SK-N-SH (cell line): ENCODE data around the gene UPK3B. TPM values are rescaled to one million over a fixed set of nuclear protein-coding genes. Genes with fewer than 3 reads are reported as not detected.
"Not testable (repeated sequence)": the region's sequence is repeated elsewhere in the genome, so short reads cannot be mapped to it uniquely, and the experiment has no call there.

Experiments
- CTCF ChIA-PET: fragments of 300-600, 350-600 bp; formaldehyde crosslinking; extraction: SDS; loops from one replicate; lab custom pipeline; 2021; lab: Yijun Ruan, JAX
- POLR2A ChIA-PET: fragments of 350-600 bp; sonication (Branson Sonifier 250); formaldehyde crosslinking; extraction: SDS; loops from one replicate; lab custom pipeline; 2020; ENCODE audit warnings: antibody characterized with exemption, inconsistent platforms; lab: Yijun Ruan, JAX
- DNase-seq: peaks from one replicate; pipeline ENCODE4 v3.0.0; 2012
- H2AFZ ChIP-seq: fragments of 200-600 bp; sonication (generic); 2 replicates; pipeline ENCODE4 v1.8.1; 2016; ENCODE audit warnings: antibody characterized with exemption, mild to moderate bottlenecking, low read depth
- H3F3A ChIP-seq: fragments of 200-600 bp; sonication (generic); replicated peaks from 2 replicates; pipeline ENCODE3; 2016; ENCODE audit warnings: antibody characterized with exemption, mild to moderate bottlenecking; ENCODE audit not compliant: insufficient read depth
- H3K27ac ChIP-seq, 2 experiments: fragments of 200-500 bp in 1 of 2; fragments of 200-600 bp in 1 of 2; sonication (Bioruptor generic) in 1 of 2; sonication (generic), shearing (Covaris generic) in 1 of 2; 2 replicates each; pipeline versions ENCODE4 v1.5.1 to v1.6.1; 2014 to 2016; ENCODE audit warnings: low read depth in 2 of 2, inconsistent platforms in 1 of 2, low read length in 1 of 2, mild to moderate bottlenecking in 1 of 2, mixed read lengths in 1 of 2
- H3K27me3 ChIP-seq: fragments of 200-600 bp; sonication (generic), shearing (Covaris generic); 2 replicates; pipeline ENCODE4 v1.6.1; 2016; ENCODE audit warnings: mixed run types; ENCODE audit not compliant: insufficient read depth
- H3K36me3 ChIP-seq, 2 experiments: fragments of 200-500 bp in 1 of 2; fragments of 200-600 bp in 1 of 2; sonication (Bioruptor generic) in 1 of 2; sonication (generic) in 1 of 2; replicated peaks in 1 of 2; 2 replicates each; pipeline versions ENCODE3 to v1.5.1; 2014 to 2016; ENCODE audit warnings: low read length in 1 of 2, mild to moderate bottlenecking in 1 of 2; ENCODE audit not compliant: insufficient read depth in 2 of 2, control insufficient read depth in 1 of 2
- H3K4me1 ChIP-seq, 2 experiments: fragments of 200-500 bp in 1 of 2; fragments of 200-600 bp in 1 of 2; sonication (Bioruptor generic) in 1 of 2; sonication (generic), shearing (Covaris generic) in 1 of 2; 2 replicates each; pipeline versions ENCODE4 v1.5.1 to v1.6.1; 2014 to 2016; ENCODE audit warnings: low read depth in 1 of 2, low read length in 1 of 2, mixed run types in 1 of 2; ENCODE audit not compliant: insufficient read depth in 2 of 2, control insufficient read depth in 1 of 2
- H3K4me2 ChIP-seq: fragments of 200-600 bp; sonication (generic), shearing (Covaris generic); 2 replicates; pipeline ENCODE4 v1.6.1; 2017; ENCODE audit warnings: mixed run types
- H3K4me3 ChIP-seq, 2 experiments: fragments of 200-500 bp in 1 of 2; fragments of 200-600 bp in 1 of 2; sonication (Bioruptor generic) in 1 of 2; sonication (generic), shearing (Covaris generic) in 1 of 2; 2 replicates each; pipeline versions ENCODE4 v1.5.1 to v1.8.1; 2014 to 2016; ENCODE audit warnings: low read depth in 2 of 2, inconsistent platforms in 1 of 2, low read length in 1 of 2, mild to moderate bottlenecking in 1 of 2, mixed read lengths in 1 of 2, moderate library complexity in 1 of 2
- H3K79me2 ChIP-seq: fragments of 200-600 bp; sonication (generic); 2 replicates; pipeline ENCODE4 v1.8.1; 2017; ENCODE audit warnings: mild to moderate bottlenecking; ENCODE audit not compliant: insufficient read depth
- H3K9ac ChIP-seq: fragments of 200-600 bp; sonication (generic); 2 replicates; pipeline ENCODE4 v1.6.1; 2017; ENCODE audit warnings: mixed run types
- H3K9me2 ChIP-seq: fragments of 200-600 bp; sonication (generic); 2 replicates; pipeline ENCODE4 v1.6.1; 2017; ENCODE audit warnings: mixed run types
- H3K9me3 ChIP-seq: fragments of 200-600 bp; sonication (generic); 2 replicates; pipeline ENCODE4 v1.6.1; 2017; ENCODE audit warnings: mixed run types, mild to moderate bottlenecking, moderate library complexity
- H4K20me1 ChIP-seq: fragments of 200-600 bp; sonication (generic); 2 replicates; pipeline ENCODE4 v1.6.1; 2017; ENCODE audit warnings: mild to moderate bottlenecking, mixed run types; ENCODE audit not compliant: insufficient read depth
- WGBS: methylation state at CpG from one replicate; pipeline ENCODE4 v1.1.6; 2017; ENCODE audit warnings: low lambda C conversion rate; 5-methylcytosine and 5-hydroxymethylcytosine counted together
- polyA plus RNA-seq, 3 experiments: library from polyadenylated mRNA; depleted of rRNA; stranded (reverse); fragments of >200 nt; gene quantifications; 2 replicates each; pipeline ENCODE4 v1.2.3, GENCODE V29; 2012
- small RNA-seq, 7 experiments: library from RNA; depleted of rRNA; stranded (forward); fragments of <200 nt; gene quantifications; one replicate each; pipeline ENCODE3, GENCODE V24; 2012

The UPK3B gene
- polyA plus RNA-seq, 1 of the 3 experiments (the other 2 are of a cell fraction): not detected

GRCh38 chr7:76551992-76552391 is 41.6 kb downstream of the UPK3B start:
- H3K36me3 ChIP-seq: peaks cover 11 to 17% of the 10 kb centered on the region in 2 experiments
- H3K4me2 ChIP-seq, H3K9ac ChIP-seq, H3K27ac ChIP-seq, CTCF ChIA-PET, H3K9me2 ChIP-seq, H3K9me3 ChIP-seq, DNase-seq, H3K4me3 ChIP-seq, H3K27me3 ChIP-seq, H3F3A ChIP-seq, POLR2A ChIA-PET, H4K20me1 ChIP-seq, H2AFZ ChIP-seq, H3K4me1 ChIP-seq: not testable (repeated sequence)
- WGBS: 97% methylated on average over 6 of the region's 6 CpGs
- H3K79me2 ChIP-seq: peaks cover 64% of the 10 kb centered on the region

- 85% methylated on average over 6 of the region's 6 CpGs for WGBS
Observed at GRCh38 chr7:76559685-76560084, 49.3 kb downstream of the UPK3B start.

GRCh38 chr7:76560157-76560556 is 49.8 kb downstream of the UPK3B start:
- H2AFZ ChIP-seq, H3K9me2 ChIP-seq, POLR2A ChIA-PET, H4K20me1 ChIP-seq, H3K4me2 ChIP-seq, H3K4me1 ChIP-seq, H3K27me3 ChIP-seq, H3K4me3 ChIP-seq, H3K27ac ChIP-seq, CTCF ChIA-PET, DNase-seq, H3K9me3 ChIP-seq, H3F3A ChIP-seq, H3K9ac ChIP-seq: not testable (repeated sequence)
- 100% methylated on average over 4 of the region's 4 CpGs for WGBS
- H3K79me2 ChIP-seq: peaks cover 72% of the 10 kb centered on the region
- peaks cover 12 to 21% of the 10 kb centered on the region in 2 experiments for H3K36me3 ChIP-seq

More at GRCh38 chr7:76559685-76560084, 49.3 kb downstream of the UPK3B start:
- H3K4me1 ChIP-seq, H3K27me3 ChIP-seq, H3F3A ChIP-seq, H3K27ac ChIP-seq, CTCF ChIA-PET, DNase-seq, H3K4me2 ChIP-seq, H3K4me3 ChIP-seq, H3K9me3 ChIP-seq, H4K20me1 ChIP-seq, POLR2A ChIA-PET, H2AFZ ChIP-seq, H3K9ac ChIP-seq, H3K9me2 ChIP-seq: not testable (repeated sequence)
- peaks cover 12 to 22% of the 10 kb centered on the region in 2 experiments for H3K36me3 ChIP-seq
- H3K79me2 ChIP-seq: peaks cover 72% of the 10 kb centered on the region

GRCh38 chr7:76561342-76561741 is 51.0 kb downstream of the UPK3B start:
- DNase-seq, H3K4me3 ChIP-seq, H3F3A ChIP-seq, H2AFZ ChIP-seq, POLR2A ChIA-PET, H4K20me1 ChIP-seq, H3K9me2 ChIP-seq, H3K9me3 ChIP-seq, H3K27me3 ChIP-seq, H3K4me2 ChIP-seq, H3K4me1 ChIP-seq, H3K27ac ChIP-seq, CTCF ChIA-PET, H3K9ac ChIP-seq: not testable (repeated sequence)
- H3K79me2 ChIP-seq: peaks cover 73% of the 10 kb centered on the region
- WGBS: 95% methylated on average over 3 of the region's 3 CpGs
- peaks cover 6 to 16% of the 10 kb centered on the region in 2 experiments for H3K36me3 ChIP-seq

- H3K4me2 ChIP-seq, H2AFZ ChIP-seq, CTCF ChIA-PET, H3K27me3 ChIP-seq, H3F3A ChIP-seq, H3K9me3 ChIP-seq, H3K9ac ChIP-seq, H3K9me2 ChIP-seq, H3K4me3 ChIP-seq, H3K27ac ChIP-seq, H3K4me1 ChIP-seq, DNase-seq, POLR2A ChIA-PET: not testable (repeated sequence)
- 85% methylated on average over 3 of the region's 3 CpGs for WGBS
- H3K36me3 ChIP-seq: peaks cover 0 to 14% of the 10 kb centered on the region in 2 experiments
- peaks cover 11% of the 10 kb centered on the region for H4K20me1 ChIP-seq
- peaks cover 89% of the 10 kb centered on the region for H3K79me2 ChIP-seq
Observed at GRCh38 chr7:76565001-76565400, 54.6 kb downstream of the UPK3B start.

Small RNAs within 50 kb of the gene (small RNA-seq; reads per million reads assigned to genes)
- 0 reads per million in 7 experiments for gene RF00019

Other genes starting within 250 kb of the UPK3B start
- 439 and 824 TPM in 2 replicates for gene HSPB1, start 207.9 kb upstream of the UPK3B start, polyA plus RNA-seq (2012; rRNA removed)
- gene YWHAG, start 151.6 kb upstream of the UPK3B start, polyA plus RNA-seq (2012; rRNA removed): 60.4 and 78.0 TPM in 2 replicates
- 1.6 and 2.0 TPM in 2 replicates for gene SSC4D, start 100.9 kb upstream of the UPK3B start, polyA plus RNA-seq (2012; rRNA removed)
- 4.5 and 5.4 TPM in 2 replicates for gene ZP3, start 85.6 kb upstream of the UPK3B start, polyA plus RNA-seq (2012; rRNA removed)
- 6.7 and 7.6 TPM in 2 replicates for gene DTX2, start 48.8 kb upstream of the UPK3B start, polyA plus RNA-seq (2012; rRNA removed)
- 0.10 TPM in 1 of 2 replicates, not detected in the other for gene SPDYE16, start 32.7 kb downstream of the UPK3B start, polyA plus RNA-seq (2012; rRNA removed)
- gene POMZP3, start 116.7 kb downstream of the UPK3B start, polyA plus RNA-seq (2012; rRNA removed): 10.3 and 11.7 TPM in 2 replicates